Stimulated activated CD4-positive, alpha-beta T cell treated with anti-CD3 and anti-CD28 coated beads, Interleukin-4, amount 100 ng/mL, for 1 hour (primary cell): ENCODE measurements around the gene ATP5MG.
"Not testable (repeated sequence)": the region's sequence is repeated elsewhere in the genome, so short reads cannot be mapped to it uniquely, and the experiment has no call there.

Experiments
- DNase-seq: peaks from one replicate; pipeline ENCODE4 v3.0.0-alpha.2; 2020

ATP5MG gene

DNA sequence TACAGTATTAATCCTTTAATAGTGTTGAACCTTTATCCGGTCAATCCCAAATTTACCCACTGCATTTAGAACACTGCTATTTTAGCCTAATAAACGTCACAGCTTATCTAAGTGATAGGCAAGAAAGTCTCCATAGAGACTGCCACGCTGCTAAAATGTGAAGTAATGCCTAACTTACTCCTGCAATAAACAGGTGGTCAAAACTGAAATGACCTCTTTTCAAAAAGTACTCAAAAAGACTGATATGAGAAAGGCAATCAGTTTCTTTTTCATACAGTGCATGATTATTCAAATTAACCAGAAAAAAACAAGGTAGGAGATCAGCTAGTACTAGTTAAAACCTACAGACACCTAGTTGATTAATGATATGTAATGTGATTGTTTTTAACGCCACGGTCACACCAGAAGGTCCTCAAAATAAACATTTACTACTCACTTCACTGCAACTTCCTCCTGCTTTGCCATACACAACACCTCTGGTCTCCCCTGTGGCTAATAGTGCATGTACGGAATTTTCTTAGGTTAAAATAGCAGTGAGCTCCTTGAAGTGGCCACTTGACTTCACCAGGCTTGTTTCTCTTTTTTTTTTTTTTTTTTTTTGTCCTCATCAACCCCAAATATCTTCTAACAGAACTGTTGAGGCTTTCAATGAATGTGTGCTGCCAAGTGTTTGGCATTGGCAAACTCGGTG is 8.8 kb downstream of the ATP5MG start:
- no peak for DNase-seq

DNA sequence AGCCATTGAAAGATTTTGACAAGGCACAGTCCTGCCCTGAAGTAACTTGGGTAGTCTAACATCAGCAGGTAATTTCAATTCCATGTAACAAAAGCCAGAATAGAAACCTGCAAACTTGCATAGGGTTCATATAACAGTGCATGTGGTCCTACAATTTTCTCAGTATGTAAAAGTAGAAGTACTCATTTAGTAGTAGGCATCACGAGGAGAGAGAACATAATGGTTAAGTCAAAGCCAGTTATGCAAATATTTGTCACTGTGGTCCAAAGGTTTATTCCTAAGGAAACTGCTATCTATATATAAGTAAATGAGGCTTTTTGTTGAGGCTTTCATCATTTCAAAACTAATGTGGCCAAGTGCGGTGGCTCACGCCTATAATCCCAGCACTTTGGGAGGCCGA is 10.1 kb downstream of the ATP5MG start:
- no peak for DNase-seq

DNA sequence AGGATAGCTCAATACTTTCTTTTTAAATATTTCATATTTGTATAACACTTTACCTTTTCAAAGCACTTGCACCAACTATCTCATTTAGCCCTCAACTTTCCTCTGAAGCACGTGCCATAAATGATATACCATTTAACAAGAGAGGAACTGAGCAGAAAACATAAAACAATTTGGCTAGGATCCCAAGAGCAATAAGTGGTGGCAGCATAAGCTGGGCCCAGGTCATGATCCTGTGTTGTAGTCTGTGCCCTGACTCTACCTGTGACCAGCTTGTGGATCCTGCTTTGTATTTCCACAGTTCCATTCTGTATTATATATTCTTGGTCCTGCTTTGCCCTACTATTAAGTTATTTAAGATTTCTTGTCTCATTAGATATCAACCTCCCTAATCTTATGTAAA is 11.5 kb downstream of the ATP5MG start:
- no peak for DNase-seq

DNA sequence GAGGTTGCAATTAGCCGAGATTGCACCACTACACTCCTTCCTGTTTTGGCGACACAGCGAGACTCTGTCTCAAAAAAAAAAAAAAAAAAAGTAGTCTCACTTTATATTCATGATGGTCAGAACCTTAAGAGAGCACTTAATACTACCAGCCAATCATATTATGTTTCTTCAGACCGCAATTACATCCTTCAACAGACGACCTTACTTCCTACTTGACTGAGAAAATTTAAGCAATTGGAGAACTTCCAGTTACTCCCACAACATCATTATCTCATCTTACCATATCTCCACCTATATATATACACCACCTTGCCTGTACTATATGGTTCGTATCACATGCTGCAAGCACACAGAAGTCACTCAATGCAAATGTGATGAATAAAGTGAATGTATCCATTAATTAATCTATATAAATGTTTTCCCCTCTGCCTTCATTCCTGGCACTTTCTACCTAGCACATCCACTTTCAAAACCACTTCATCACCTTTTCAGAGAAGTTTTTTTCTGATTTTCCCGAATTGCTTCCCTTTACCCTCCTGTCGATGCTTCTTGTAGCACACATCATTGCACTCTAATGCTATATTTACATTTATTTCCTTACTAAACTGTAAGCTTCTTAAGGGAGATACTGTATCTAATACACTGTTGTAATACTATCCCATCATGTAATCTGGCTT is 13.8 kb downstream of the ATP5MG start:
- no peak for DNase-seq

DNA sequence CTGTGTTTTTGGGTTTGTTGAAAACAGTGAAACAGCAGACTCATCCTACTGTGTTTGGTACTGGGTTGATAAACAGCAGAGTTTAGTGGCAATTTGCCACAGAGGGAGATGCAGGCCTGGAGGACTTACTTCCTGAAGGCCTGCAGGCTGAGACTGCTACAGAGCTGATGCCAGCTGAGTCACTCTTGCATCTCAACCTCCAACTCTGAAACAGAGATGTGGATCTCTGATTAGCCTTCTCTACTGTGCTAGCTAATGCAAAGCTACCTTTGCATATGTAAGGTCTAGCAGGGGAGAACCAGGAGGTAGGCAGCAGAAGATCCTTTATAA is 14.3 kb downstream of the ATP5MG start:
- DNase-seq = no peak

DNA sequence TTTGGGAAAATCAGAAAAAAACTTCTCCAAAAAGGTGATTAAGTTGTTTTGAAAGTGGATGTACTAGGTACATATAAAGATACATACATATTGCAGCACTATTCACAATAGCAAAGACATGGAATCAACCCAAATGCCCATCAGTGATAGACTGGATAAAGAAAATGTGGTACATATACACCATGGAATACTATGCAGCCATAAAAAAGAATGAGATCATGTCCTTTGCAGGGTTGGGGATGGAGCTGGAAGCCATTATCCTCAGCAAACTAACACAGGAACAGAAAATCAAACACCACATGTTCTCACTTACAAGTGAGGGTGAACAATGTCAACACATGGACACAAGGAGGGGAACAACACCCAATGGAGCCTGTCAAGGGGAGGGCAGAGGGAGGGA is 15.5 kb downstream of the ATP5MG start:
- not testable (repeated sequence) for DNase-seq

DNA sequence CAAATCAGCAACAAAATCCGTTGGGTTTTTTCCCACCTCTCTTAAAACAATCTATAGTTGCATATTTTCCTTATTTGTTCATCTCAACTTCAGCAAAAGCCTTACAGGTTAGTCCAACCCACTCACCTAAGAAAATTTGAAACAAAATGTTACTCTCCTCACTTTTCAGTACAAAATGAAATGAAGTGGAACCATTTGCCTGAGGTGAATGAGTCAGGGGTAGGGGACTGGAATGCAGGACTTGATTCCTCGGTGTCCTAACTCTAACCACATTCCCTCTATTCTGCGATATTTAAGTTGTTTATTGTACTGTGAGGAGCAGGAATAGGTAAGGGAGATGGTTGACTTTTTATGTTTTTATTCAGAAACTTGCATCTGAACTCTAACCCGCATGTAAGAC is 16.4 kb downstream of the ATP5MG start:
- DNase-seq = no peak

DNA sequence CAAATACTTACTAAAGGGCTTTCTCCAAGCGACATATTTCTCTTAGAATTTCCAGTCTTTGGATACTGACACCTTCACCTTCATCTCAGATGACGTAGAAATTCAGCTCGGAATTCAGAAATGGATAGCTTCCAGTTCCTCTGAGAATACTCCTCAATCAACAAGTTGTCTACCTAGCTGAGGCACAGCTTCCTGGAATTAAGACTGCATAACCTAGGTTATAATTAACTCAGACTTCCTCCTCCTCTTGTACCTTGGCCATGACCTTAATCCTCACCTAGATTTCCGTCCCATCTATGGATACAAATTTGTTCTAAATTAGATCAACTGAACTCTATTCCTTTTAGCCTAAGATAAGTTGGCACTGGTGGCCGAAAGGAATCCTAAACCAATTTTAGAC is 17.4 kb downstream of the ATP5MG start:
- DNase-seq = no peak

DNA sequence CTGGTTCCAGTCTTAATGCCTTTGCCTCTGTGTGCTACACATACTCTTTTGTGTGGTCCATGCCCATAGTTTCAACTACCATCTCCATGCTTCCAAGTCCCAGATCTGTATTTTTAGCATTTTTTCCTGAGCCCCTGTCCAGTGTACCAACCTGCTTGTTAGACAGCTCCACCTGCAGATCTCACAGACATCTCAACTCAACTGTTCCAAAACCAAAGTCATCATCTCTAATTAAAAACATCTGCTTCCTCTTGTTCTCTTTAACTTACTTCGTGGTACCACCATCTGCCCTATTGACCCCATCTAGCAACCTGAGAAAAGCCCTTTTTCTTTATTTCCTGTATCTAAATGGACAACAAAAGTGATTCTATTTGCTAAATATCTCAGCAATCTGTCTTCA is 26.3 kb downstream of the ATP5MG start:
- no peak for DNase-seq

DNA sequence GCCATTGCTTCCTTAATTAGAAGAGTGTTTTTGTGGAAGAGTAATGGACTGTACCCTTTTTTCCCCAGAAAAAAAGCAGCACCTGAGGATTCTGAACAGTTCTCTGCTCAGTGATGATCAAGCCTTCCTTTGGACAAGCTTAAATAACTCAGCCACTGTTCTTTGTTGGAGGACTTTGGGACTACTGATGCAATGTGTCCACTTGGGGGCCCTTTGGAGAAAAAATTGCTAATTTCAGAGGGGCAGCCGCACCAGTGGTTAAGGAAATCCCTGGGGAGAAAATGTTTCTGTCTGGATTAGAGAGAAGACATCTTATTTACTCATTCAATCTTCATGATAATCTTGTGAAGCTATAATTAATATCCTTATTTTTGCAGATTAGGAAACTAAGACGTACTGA is 29.6 kb downstream of the ATP5MG start:
- no peak for DNase-seq

DNA sequence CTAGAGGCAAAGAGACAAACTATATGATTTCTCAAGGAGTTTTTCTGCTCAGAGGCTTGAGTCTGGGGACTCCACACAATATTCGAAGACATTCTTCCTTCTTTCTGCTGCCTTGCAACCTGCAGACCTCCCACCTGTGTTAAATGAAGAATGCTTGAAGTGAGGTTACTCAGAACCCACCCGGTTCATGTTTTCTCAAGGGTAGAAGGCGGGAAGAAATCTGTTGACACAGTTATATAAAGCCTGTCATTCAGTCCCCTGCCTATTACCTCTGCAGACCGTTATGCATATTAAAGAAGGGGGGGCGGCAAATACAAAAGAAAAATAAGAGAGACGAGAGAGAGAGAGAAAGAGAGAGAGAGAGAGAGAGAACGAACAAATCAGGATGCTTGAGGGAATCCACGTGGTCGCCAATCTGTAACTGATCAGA is 32.7 kb downstream of the ATP5MG start:
- no peak for DNase-seq

DNA sequence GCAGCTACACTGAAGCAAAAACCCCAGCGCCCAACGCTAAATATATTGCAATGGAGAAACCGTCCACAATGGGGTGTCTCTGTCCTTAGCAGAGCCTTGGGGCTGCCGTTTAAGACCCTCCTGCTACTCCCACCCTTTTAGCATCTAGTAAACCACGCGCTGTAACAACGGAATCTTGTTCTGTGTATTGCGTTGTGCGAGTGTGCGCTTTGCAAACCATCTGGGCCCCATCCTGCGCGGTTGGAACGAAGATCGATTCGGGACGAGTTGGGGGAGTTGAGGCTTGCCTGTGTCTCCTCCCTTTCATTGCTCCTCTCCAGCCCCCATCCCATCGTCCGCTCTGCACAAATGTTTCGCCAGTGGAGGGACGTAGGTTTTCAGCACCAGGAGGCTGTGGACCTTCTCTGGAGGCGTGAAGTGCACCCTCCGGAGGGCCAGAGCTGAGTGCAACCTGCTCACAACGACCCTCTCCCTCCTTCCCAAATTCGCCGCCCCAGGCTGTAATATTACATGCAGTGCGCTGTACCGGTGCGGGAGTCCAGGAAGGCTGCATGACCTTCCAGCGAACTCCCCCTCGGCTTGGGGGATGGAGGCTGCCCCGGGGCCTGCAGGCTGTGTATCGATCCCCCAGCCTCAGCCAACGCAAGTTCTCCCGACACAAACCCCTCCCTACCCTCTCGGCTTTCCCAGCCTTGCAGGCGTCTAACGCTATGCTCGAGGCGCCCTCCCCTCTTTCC is 33.3 kb downstream of the ATP5MG start:
- peak; percentile 33 for DNase-seq

DNA sequence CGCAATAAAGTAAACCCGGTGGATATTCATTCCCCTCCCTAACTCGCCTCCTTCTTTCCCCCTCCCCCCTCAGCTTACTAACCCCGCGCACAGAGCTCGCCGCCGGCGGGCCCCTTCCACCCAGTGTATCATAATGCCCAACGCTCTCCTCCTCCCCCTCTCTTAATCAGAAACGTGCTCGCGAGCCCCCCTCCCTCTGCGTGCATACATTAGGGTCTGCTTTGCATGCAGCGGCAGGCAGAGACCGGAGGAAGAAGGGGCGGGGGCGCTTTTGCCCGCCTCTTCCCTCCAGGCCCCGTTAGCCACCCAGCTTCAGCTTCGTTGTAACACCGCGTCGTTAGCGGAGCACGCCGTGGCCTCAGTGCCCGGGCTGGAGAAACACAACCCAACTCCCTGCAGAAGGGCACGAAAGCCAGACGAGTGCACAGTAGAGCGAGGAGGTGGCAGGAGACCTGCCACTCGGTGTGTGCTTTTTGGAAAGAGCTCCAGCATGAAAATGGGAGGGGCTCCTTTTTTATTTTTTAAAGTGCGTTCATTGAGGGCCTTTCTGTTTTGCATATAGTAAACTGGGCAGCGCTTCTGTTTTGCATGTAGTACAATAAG is 34.0 kb downstream of the ATP5MG start:
- peak; percentile 66 for DNase-seq

DNA sequence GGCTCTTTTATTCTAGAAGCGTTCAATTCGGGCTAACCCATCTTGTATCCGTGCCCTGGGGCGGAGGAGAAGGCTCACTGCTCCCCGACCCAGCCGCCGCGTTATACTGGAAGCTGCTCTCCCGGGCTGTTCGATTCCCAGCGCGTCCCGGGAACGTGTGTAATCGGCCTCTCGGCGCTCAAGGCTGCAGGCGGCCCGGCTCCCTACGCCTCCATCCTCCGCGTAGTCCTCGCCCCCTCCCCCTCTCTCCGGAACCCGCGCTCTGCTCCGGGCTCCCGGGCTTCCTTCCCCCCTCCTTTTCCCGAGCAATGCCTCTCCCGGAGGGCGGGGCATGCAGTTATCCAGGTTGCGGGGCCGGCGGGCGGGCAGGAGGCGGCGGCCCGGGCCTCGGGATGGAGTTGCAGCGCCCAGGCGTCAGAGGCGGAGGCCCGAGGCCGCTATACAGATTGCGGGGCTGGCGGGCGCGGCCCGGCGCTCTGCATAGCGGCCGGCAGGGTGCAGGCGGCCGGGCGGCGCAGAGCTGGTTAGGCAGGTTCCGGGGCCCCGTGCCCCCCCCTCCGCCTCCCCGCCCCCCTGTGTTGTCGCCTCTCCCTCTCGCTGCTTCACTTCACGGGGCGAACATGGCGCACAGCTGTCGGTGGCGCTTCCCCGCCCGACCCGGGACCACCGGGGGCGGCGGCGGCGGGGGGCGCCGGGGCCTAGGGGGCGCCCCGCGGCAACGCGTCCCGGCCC is 34.7 kb downstream of the ATP5MG start, which contains the start of gene KMT2A:
Gene KMT2A, plus strand, starts transcription at position 600 of the 732 bp plus-strand sequence. Its CDS starts 21 bp downstream, at position 621.
- peak; percentile 96 for DNase-seq

DNA sequence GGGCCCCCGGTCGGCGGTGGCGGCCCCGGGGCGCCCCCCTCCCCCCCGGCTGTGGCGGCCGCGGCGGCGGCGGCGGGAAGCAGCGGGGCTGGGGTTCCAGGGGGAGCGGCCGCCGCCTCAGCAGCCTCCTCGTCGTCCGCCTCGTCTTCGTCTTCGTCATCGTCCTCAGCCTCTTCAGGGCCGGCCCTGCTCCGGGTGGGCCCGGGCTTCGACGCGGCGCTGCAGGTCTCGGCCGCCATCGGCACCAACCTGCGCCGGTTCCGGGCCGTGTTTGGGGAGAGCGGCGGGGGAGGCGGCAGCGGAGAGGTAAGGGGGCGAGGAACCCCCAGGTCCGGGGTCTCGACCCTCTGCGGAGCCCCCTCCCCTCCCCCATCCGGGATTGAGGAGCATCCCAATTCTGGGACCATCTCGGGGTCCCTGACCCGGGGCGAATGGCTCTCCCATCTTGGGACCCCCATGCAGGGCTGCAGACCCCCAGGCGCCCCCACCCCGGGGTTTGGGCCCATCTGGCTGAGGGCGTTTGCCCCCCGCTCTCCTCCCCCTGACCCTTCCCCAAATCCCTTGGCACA is 35.3 kb downstream of the ATP5MG start:
- peak; percentile 52 for DNase-seq

DNA sequence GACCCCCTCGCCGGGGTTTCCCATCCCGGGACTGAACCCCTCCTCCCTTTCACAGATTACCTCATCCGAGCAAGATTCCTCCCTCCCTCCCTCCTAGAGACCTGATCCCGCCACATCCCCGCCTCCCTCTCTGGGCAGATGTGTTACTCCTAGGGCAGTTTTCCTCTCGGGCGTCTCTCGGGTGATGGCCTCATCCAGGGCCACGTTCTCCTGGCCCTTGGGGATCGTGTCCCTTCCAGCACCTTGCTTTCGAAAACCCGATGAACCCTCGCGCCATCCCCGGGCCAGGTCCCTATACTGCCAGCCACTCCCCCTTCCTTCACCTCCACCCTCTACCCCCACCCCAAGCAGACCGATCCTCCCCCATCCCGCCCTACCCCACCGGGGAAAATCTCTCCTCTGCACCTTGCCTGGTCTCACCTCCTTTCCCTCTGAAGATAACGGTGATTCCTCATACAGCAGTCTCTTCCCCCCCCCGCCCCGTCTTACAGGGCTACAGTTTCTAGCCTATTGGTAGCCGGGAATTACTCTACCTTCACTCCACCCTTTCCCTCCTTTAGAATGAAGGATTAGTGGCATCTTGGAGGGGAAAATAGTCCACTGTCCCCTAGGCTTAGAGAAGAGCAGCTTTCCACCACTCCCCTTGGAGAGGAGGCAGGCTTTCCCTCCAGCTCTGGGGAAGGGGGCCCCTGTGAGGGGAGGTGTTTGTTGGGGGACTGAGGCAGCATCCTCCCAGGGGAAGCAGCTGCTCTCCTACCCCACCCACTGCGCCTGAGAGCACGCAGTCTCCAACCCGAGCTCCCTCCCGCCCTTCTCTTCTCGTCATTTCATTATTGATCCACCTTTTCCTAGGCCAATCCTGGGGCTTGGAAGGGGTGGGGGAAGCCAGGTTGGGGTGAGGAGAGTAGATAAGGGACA is 36.1 kb downstream of the ATP5MG start:
- DNase-seq = peak; percentile 47

DNA sequence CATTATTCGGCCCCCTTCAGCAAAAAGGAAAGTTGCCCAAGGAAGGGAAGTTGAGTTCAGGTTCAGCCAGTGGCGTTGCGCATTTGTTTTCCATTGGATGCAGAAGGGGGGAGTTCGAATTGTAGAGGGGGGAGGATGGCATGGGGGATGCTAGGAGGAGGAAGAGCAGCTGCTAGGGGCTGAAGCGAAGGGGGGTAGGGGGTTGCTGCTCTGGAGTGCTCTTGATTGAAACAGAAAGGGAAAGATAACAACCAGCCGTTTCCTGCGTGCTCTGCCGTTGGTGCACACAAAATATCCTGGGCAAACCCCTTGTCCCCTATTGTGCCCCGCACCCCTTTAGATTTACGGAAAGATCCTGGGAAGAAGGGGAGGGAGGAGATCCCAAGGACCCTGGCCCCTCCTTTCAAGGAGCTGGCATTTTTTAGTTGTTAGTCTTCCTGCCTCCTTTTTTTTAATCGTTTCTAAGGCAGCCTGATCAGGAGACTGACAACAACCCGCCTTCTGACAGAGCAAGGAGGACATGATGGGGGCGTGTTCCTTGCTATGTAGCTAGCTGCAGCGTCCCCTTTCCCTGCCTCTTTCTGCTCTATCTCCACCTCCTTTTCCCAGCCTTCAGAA is 37.0 kb downstream of the ATP5MG start:
- DNase-seq = peak; percentile 55

DNA sequence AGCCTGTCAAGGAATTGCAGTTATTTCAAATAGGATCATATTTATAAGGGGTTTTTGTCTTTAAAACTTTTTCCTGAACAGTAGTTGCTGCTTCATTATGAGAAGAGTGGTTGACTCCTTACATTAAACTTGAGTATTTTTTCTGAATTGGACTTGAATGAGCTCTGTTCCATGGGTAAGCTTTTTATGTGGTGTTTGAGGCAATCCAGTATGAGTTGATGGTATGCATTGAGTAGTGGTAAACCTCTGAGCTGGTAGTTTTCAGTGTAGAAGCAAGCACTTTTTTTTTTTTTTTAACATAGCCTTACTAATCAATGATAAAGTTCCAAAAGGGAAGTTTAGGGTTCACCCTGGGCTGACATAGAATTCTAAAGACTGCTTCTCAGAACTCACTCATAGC is 38.2 kb downstream of the ATP5MG start:
- DNase-seq = no peak

DNA sequence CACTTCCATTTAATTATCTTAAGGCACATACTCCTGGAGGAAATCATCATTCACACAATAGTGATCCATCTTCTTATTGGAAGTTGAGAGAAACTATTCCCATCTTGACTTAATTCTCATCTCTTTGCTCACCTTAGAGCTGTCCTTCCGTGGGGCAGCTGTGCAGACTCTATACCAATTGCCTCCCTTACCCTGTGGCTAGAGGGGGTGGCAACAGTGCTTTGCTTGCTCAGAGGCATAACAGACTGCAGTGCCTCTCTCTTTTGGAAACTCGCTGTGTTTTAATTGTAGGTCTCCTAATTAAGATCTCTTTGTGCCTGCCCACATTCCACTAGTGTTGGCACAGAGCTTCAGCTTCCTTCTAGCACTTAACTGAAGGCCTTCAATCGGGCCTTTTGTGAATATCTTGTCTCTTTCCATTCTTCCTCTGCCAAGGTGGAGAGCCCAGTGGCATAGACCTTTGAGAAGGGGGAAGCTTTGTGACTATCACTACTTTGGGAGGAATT is 40.4 kb downstream of the ATP5MG start:
- DNase-seq = no peak

DNA sequence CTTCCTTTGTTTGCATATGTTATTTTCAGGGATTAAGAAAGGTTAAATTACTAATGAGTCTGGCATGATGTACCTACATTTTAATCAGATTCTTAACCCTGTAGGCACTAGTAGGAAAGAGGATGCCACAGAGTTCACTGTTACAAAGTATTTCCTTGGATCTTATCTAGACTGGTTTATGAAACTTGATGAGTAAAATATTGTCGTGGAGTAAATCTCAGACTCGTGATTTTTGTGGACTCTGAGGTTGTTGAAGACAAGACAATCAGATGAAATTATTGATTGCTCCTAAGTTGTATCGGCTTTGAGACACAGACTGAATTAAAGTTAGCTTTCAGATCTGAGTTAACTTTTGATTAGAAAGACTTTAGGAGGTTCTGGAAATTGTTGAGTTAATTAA is 40.9 kb downstream of the ATP5MG start:
- no peak for DNase-seq
